HG03457 (cell line): ENCODE results near the gene EIF3L.
A peak's percentile ranks its signal among the peaks of the same experiment; 100 is the strongest.
"Not testable (repeated sequence)": the region's sequence is repeated elsewhere in the genome, so short reads cannot be mapped to it uniquely, and the experiment has no call there.

Source experiments
- ATAC-seq: cut with Tn5 transposase; IDR thresholded peaks from one replicate; pipeline ENCODE4 v1.9.1; 2021; ENCODE audit warnings: moderate number of reproducible peaks; ENCODE audit not compliant: unreplicated experiment

Gene EIF3L

GRCh38 chr22:37849089-37849751, at the start of gene EIF3L:
Gene EIF3L, plus strand, starts transcription at chr22:37849419. Its CDS starts 31 bp downstream, at chr22:37849450.
- ATAC-seq = peak; percentile 65

- ATAC-seq = not testable (repeated sequence)
Observed at GRCh38 chr22:37799979-37800378, 49.2 kb upstream of the EIF3L start.

GRCh38 chr22:37801946-37802309, 47.3 kb upstream of the EIF3L start:
- ATAC-seq = no peak

GRCh38 chr22:37802310-37803194, 46.7 kb upstream of the EIF3L start:
- no peak for ATAC-seq

- ATAC-seq = no peak
Observed at GRCh38 chr22:37803195-37803638, 46.0 kb upstream of the EIF3L start.

- no peak for ATAC-seq
Observed at GRCh38 chr22:37803639-37804351, 45.4 kb upstream of the EIF3L start.

GRCh38 chr22:37804352-37804880, 44.8 kb upstream of the EIF3L start:
- ATAC-seq = no peak

GRCh38 chr22:37804881-37805809, 44.1 kb upstream of the EIF3L start:
- ATAC-seq = no peak

GRCh38 chr22:37805810-37806277, 43.4 kb upstream of the EIF3L start:
- ATAC-seq = no peak

- no peak for ATAC-seq
Observed at GRCh38 chr22:37806409-37807333, 42.5 kb upstream of the EIF3L start.

GRCh38 chr22:37807410-37808293, 41.6 kb upstream of the EIF3L start, which contains the start of gene GCAT:
Gene GCAT, plus strand, starts transcription at chr22:37807934. Its CDS starts 34 bp downstream, at chr22:37807968.
- peak; percentile 67 for ATAC-seq

- ATAC-seq = no peak
Observed at GRCh38 chr22:37808294-37808657, 40.9 kb upstream of the EIF3L start.

- ATAC-seq = no peak
Observed at GRCh38 chr22:37809672-37810333, 39.4 kb upstream of the EIF3L start.

GRCh38 chr22:37811867-37812266, 37.4 kb upstream of the EIF3L start:
- ATAC-seq = no peak

GRCh38 chr22:37812869-37813678, 36.1 kb upstream of the EIF3L start:
- no peak for ATAC-seq

- no peak for ATAC-seq
Observed at GRCh38 chr22:37815593-37815992, 33.6 kb upstream of the EIF3L start.
